Measurements from ENCODE around the gene ISG20. TPM values are rescaled to one million over a fixed set of nuclear protein-coding genes. Genes with fewer than 3 reads are reported as not detected.

ISG20 gene
- polyA plus RNA-seq, 1 donor (not counting 4 experiments of a cell fraction or from before 2014, with no cell fraction given): 8.9 TPM

- FAIRE-seq (no peak), DNase-seq (ENCODE audit: low read depth, low spot score) (no peak)
- dilution Hi-C loops (cut with MboI; ENCODE audit: extremely low pct_ligation_motif_present, low sequenced_read_pairs): no loop called here
- no peak overlapping the region for H3K4me3 ChIP-seq (ENCODE audit: control insufficient read depth in 2 of 3, extremely low read depth in 1 of 3, insufficient read depth in 2 of 3, low read depth in 1 of 3, low read length in 3 of 3)
- TF ChIP-seq CTCF (optimal IDR thresholded peaks at IDR 0.05 in 1 of 3, IDR thresholded peaks at IDR 0.05 in 1 of 3, conservative IDR thresholded peaks at IDR 0.05 in 1 of 3; ENCODE audit: extremely low read depth in 1 of 3, insufficient read depth in 2 of 3, low read length in 3 of 3): no peak
- no peak for TF ChIP-seq EZH2 (IDR thresholded peaks at IDR 0.05; ENCODE audit: low read length)
- no peak overlapping the region for H2AFZ ChIP-seq (ENCODE audit: control insufficient read depth, low read length)
- H4K20me1 ChIP-seq (ENCODE audit: control insufficient read depth, extremely low read depth, insufficient read depth, low read length): no peaks in the 10 kb centered on the region
- H3K9ac ChIP-seq (ENCODE audit: control insufficient read depth, extremely low read depth, insufficient read depth, low read length): no peak overlapping the region
- no peak overlapping the region for H3K27ac ChIP-seq (ENCODE audit: control insufficient read depth, insufficient read depth, low read length)
- H3K27me3 ChIP-seq (ENCODE audit: control insufficient read depth, extremely low read depth, insufficient read depth, low read length): peaks cover 13% of the 10 kb centered on the region
- H3K9me1 ChIP-seq (ENCODE audit: control insufficient read depth, extremely low read depth, insufficient read depth, low read length): no peaks in the 10 kb centered on the region
- no peak overlapping the region for H3K4me2 ChIP-seq (ENCODE audit: control insufficient read depth, extremely low read depth, insufficient read depth, low read depth, low read length)
- no peaks in the 10 kb centered on the region for H3K36me3 ChIP-seq (ENCODE audit: control insufficient read depth in 2 of 2, extremely low read depth in 1 of 2, insufficient read depth in 2 of 2, low read length in 2 of 2)
- no peaks in the 10 kb centered on the region for H3K4me1 ChIP-seq (ENCODE audit: control insufficient read depth, extremely low read depth, insufficient read depth, low read length)
- H3K9me3 ChIP-seq (ENCODE audit: control insufficient read depth, low read depth, low read length): no peaks in the 10 kb centered on the region
- no peaks in the 10 kb centered on the region for H3K79me2 ChIP-seq (ENCODE audit: control insufficient read depth, insufficient read depth, low read length)
Measured at GRCh38 chr15:88699861-88700260, 61.0 kb downstream of the ISG20 start.

- no peaks in the 10 kb centered on the region for H3K9me1 ChIP-seq (ENCODE audit: control insufficient read depth, extremely low read depth, insufficient read depth, low read length)
- DNase-seq (ENCODE audit: low read depth, low spot score) (no peak), FAIRE-seq (no peak)
- H3K79me2 ChIP-seq (ENCODE audit: control insufficient read depth, insufficient read depth, low read length): no peaks in the 10 kb centered on the region
- no peak overlapping the region for H3K27ac ChIP-seq (ENCODE audit: control insufficient read depth, insufficient read depth, low read length)
- no peak overlapping the region for H3K4me2 ChIP-seq (ENCODE audit: control insufficient read depth, extremely low read depth, insufficient read depth, low read depth, low read length)
- H3K36me3 ChIP-seq (ENCODE audit: control insufficient read depth in 2 of 2, extremely low read depth in 1 of 2, insufficient read depth in 2 of 2, low read length in 2 of 2): no peaks in the 10 kb centered on the region
- H2AFZ ChIP-seq (ENCODE audit: control insufficient read depth, low read length): no peak overlapping the region
- dilution Hi-C loops (cut with MboI; ENCODE audit: extremely low pct_ligation_motif_present, low sequenced_read_pairs): no loop called here
- H3K4me1 ChIP-seq (ENCODE audit: control insufficient read depth, extremely low read depth, insufficient read depth, low read length): no peaks in the 10 kb centered on the region
- TF ChIP-seq CTCF (optimal IDR thresholded peaks at IDR 0.05 in 1 of 3, IDR thresholded peaks at IDR 0.05 in 1 of 3, conservative IDR thresholded peaks at IDR 0.05 in 1 of 3; ENCODE audit: extremely low read depth in 1 of 3, insufficient read depth in 2 of 3, low read length in 3 of 3) (no peak), EZH2 (IDR thresholded peaks at IDR 0.05; ENCODE audit: low read length) (no peak)
- no peaks in the 10 kb centered on the region for H4K20me1 ChIP-seq (ENCODE audit: control insufficient read depth, extremely low read depth, insufficient read depth, low read length)
- H3K27me3 ChIP-seq (ENCODE audit: control insufficient read depth, extremely low read depth, insufficient read depth, low read length): peaks cover 19% of the 10 kb centered on the region
- H3K9ac ChIP-seq (ENCODE audit: control insufficient read depth, extremely low read depth, insufficient read depth, low read length): no peak overlapping the region
- H3K4me3 ChIP-seq (ENCODE audit: control insufficient read depth in 2 of 3, extremely low read depth in 1 of 3, insufficient read depth in 2 of 3, low read depth in 1 of 3, low read length in 3 of 3): no peak overlapping the region
- H3K9me3 ChIP-seq (ENCODE audit: control insufficient read depth, low read depth, low read length): no peaks in the 10 kb centered on the region
Measured at GRCh38 chr15:88700716-88701115, 61.9 kb downstream of the ISG20 start.

Data from keratinocyte (primary cell).